IMR-90 (cell line): ENCODE data around the gene KRT6B.

Source experiments
- BHLHE40 ChIP-seq: fragments of 150-350 bp; IDR thresholded peaks from 2 replicates; pipeline ENCODE4 v1.6.1; 2016; ENCODE audit warnings: mild to moderate bottlenecking, low read depth, low read length
- POLR2A ChIP-seq: IDR thresholded peaks from 2 replicates; pipeline ENCODE4 v1.6.1; 2012; ENCODE audit warnings: mild to moderate bottlenecking, low read depth, low read length
- RAD21 ChIP-seq: IDR thresholded peaks from 2 replicates; pipeline ENCODE4 v1.6.1; 2012; ENCODE audit warnings: low read length, improper control_type of control experiment
- TF ChIP-seq, protein P1 (sequence below): conservative IDR thresholded peaks from 2 replicates; pipeline ENCODE4 v1.5.1; 2012; ENCODE audit warnings: mild to moderate bottlenecking, low read depth, low read length, improper control_type of control experiment

DNA sequence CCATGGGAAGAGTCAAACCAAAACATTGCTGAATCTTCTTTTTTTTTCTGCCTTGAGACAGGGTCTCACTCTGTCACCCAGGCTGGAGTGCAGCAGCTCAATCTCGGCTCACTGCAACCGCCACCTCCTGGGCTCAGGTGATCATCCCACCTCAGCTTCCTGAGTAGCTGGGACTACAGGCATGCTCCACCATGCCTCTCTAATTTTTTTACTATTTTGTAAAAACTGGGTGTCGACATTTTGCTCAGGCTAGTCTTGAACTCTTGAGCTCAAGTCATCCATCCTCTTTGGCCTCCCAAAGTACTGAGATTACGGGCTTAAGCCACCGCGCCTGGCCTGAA, 16.3 kb downstream of the KRT6B start:
- TF ChIP-seq POLR2A (no peak), BHLHE40 (no peak), RAD21 (no peak)
- TF ChIP-seq, protein P1, sequence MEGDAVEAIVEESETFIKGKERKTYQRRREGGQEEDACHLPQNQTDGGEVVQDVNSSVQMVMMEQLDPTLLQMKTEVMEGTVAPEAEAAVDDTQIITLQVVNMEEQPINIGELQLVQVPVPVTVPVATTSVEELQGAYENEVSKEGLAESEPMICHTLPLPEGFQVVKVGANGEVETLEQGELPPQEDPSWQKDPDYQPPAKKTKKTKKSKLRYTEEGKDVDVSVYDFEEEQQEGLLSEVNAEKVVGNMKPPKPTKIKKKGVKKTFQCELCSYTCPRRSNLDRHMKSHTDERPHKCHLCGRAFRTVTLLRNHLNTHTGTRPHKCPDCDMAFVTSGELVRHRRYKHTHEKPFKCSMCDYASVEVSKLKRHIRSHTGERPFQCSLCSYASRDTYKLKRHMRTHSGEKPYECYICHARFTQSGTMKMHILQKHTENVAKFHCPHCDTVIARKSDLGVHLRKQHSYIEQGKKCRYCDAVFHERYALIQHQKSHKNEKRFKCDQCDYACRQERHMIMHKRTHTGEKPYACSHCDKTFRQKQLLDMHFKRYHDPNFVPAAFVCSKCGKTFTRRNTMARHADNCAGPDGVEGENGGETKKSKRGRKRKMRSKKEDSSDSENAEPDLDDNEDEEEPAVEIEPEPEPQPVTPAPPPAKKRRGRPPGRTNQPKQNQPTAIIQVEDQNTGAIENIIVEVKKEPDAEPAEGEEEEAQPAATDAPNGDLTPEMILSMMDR: no peak
